Hepatic stellate cell (primary cell): Measurements from ENCODE around the gene CD53.
"Not testable (repeated sequence)": the region's sequence is repeated elsewhere in the genome, so short reads cannot be mapped to it uniquely, and the experiment has no call there.

ENCODE experiments used
- DNase-seq: peaks from one replicate; pipeline ENCODE4 v3.0.0; 2011; ENCODE audit warnings: low spot score

The CD53 gene

GRCh38 chr1:110872745-110873720 lies at the start of gene CD53:
CD53 (plus strand) TSS chr1:110873148; CDS start chr1:110891409, 18,261 bp downstream.
- DNase-seq: no peak

- no peak for DNase-seq
These were observed 48.8 kb upstream of the CD53 start for GRCh38 chr1:110824192-110824591.

GRCh38 chr1:110829955-110830553 lies 42.9 kb upstream of the CD53 start:
- no peak for DNase-seq

GRCh38 chr1:110833779-110834178 lies 39.2 kb upstream of the CD53 start:
- DNase-seq: not testable (repeated sequence)

- no peak for DNase-seq
These were observed 26.1 kb upstream of the CD53 start for GRCh38 chr1:110846861-110847260.

GRCh38 chr1:110850145-110850544 lies 22.8 kb upstream of the CD53 start:
- DNase-seq: no peak

GRCh38 chr1:110850627-110851026 lies 22.3 kb upstream of the CD53 start:
- no peak for DNase-seq

GRCh38 chr1:110853135-110853534 lies 19.8 kb upstream of the CD53 start:
- DNase-seq: no peak

GRCh38 chr1:110856410-110856809 lies 16.5 kb upstream of the CD53 start:
- DNase-seq: no peak

- no peak for DNase-seq
These were observed 14.7 kb upstream of the CD53 start for GRCh38 chr1:110857964-110858948.

GRCh38 chr1:110859062-110859461 lies 13.9 kb upstream of the CD53 start:
- DNase-seq: no peak

- DNase-seq: no peak
These were observed 12.8 kb upstream of the CD53 start for GRCh38 chr1:110860174-110860573.

GRCh38 chr1:110860620-110861019 lies 12.3 kb upstream of the CD53 start:
- DNase-seq: not testable (repeated sequence)

GRCh38 chr1:110861942-110862341 lies 11.0 kb upstream of the CD53 start:
- not testable (repeated sequence) for DNase-seq

GRCh38 chr1:110864287-110864686 lies 8.7 kb upstream of the CD53 start:
- DNase-seq: no peak

GRCh38 chr1:110870721-110871388 lies 2.1 kb upstream of the CD53 start:
- no peak for DNase-seq

GRCh38 chr1:110872366-110872744 lies 593 bp upstream of the CD53 start:
- no peak for DNase-seq

- no peak for DNase-seq
These were observed 908 bp downstream of the CD53 start for GRCh38 chr1:110873856-110874255.

- no peak for DNase-seq
These were observed 1.6 kb downstream of the CD53 start for GRCh38 chr1:110874324-110875215.

GRCh38 chr1:110875216-110875731 lies 2.3 kb downstream of the CD53 start:
- no peak for DNase-seq
